ENCODE measurements around the gene GDI1. TPM values are rescaled to one million over a fixed set of nuclear protein-coding genes. Genes with fewer than 3 reads are reported as not detected.

GDI1 gene
- total and polyA plus RNA-seq, 2 donors (not counting 1 experiment from before 2014, with no cell fraction given), result 199 to 311 TPM

GRCh38 chrX:154436374-154436982, 476 bp upstream of the GDI1 start:
- H3K4me2 ChIP-seq (replicated peaks; ENCODE audit: low read depth, low read length, poor library complexity, severe bottlenecking), result peak overlapping the region; percentile 80

More at GRCh38 chrX:154436374-154436982, 476 bp upstream of the GDI1 start:
- ChIA-PET POLR2A (interaction anchor here (0.9 to 1.6 kb wide), 2 partner anchors 15 to 38 kb away, joined by 3 read pairs; partner anchors contain the start of gene RPL10), CTCF (no interaction called here)
- no peak for TF ChIP-seq CTCF (IDR thresholded peaks at IDR 0.05)
- TF ChIP-seq EZH2 (IDR thresholded peaks at IDR 0.05; ENCODE audit: borderline replicate concordance, insufficient read depth, low read depth, low read length, poor library complexity, severe bottlenecking), result no peak
- DNase-seq (peak; percentile 77), ATAC-seq (ENCODE audit: low read depth) (peak; percentile 74)
- peak overlapping the region; percentile 92 for H3K27ac Mint-ChIP-seq
- intact Hi-C loops (cut with micrococcal nuclease), result loop anchor here (1.0 kb wide), 1 partner anchor 8 kb away; the partner anchor contains the start of gene ATP6AP1
- H3K79me2 ChIP-seq (ENCODE audit: control insufficient read depth, insufficient read depth, low read length), result peaks cover 27% of the 10 kb centered on the region
- H3K9ac ChIP-seq (ENCODE audit: low read length), result peak overlapping the region; percentile 64
- H2AFZ ChIP-seq (ENCODE audit: insufficient read depth, low read depth, low read length, poor library complexity, severe bottlenecking), result peak overlapping the region; percentile 68
- H3K27me3 Mint-ChIP-seq, result no peaks in the 10 kb centered on the region
- H3K4me1 ChIP-seq (ENCODE audit: control insufficient read depth in 2 of 2, insufficient read depth in 2 of 2, low read length in 2 of 2), result peaks cover 10 to 19% of the 10 kb centered on the region in 2 donors
- H3K27ac ChIP-seq (ENCODE audit: low read length in 2 of 2), result peak overlapping the region; percentile 59 to 80
- H3K9me3 Mint-ChIP-seq (ENCODE audit: insufficient read depth), result no peaks in the 10 kb centered on the region
- WGBS (ENCODE audit: insufficient coverage), result 16% methylated on average over 29 of the region's 78 CpGs
- H3K4me3 Mint-ChIP-seq, result peak overlapping the region; percentile 84
- H3K4me1 Mint-ChIP-seq, result peaks cover 14% of the 10 kb centered on the region
- H4K20me1 ChIP-seq (ENCODE audit: control insufficient read depth, insufficient read depth, low read length, poor library complexity, severe bottlenecking), result peaks cover 6% of the 10 kb centered on the region
- peak overlapping the region in 4 of 5 experiments; percentile 21 to 65 (median 60) for H3K4me3 ChIP-seq (ENCODE audit: control extremely low read depth in 1 of 5, extremely low read depth in 1 of 5, insufficient read depth in 1 of 5, low read depth in 2 of 5, low read length in 4 of 5)
- H3K27me3 ChIP-seq (replicated peaks in 1 of 4; ENCODE audit: control extremely low read depth in 1 of 4, control insufficient read depth in 3 of 4, insufficient read depth in 4 of 4, low read length in 3 of 4), result no peaks in the 10 kb centered on the region
- peaks cover 0 to 19% of the 10 kb centered on the region in 2 experiments for H3K36me3 ChIP-seq (replicated peaks in 1 of 2; ENCODE audit: control extremely low read depth in 1 of 2, control insufficient read depth in 1 of 2, extremely low read depth in 1 of 2, insufficient read depth in 2 of 2, low read length in 1 of 2)
- H3K9me3 ChIP-seq (ENCODE audit: control extremely low read depth in 1 of 3, control insufficient read depth in 2 of 3, insufficient read depth in 1 of 3, low read length in 2 of 3), result no peaks in the 10 kb centered on the region

Data from B cell (primary cell).